NCI-H69 (cell line): Measurements from ENCODE around the gene MAP2K5.

Experiments used
- DNase-seq: peaks from one replicate; lab custom pipeline; 2025; lab: John Stamatoyannopoulos, UW

MAP2K5 gene

GRCh38 chr15:67542420-67543347, at the start of gene MAP2K5:
Gene MAP2K5 (plus strand): TSS chr15:67542703. CDS start chr15:67543336, 633 bp downstream.
- DNase-seq: peak; percentile 85

GRCh38 chr15:67495585-67495984, 46.9 kb upstream of the MAP2K5 start:
- no peak for DNase-seq

- DNase-seq: peak; percentile 59
These were observed 41.2 kb upstream of the MAP2K5 start for GRCh38 chr15:67501177-67501835.

GRCh38 chr15:67501836-67502461, 40.6 kb upstream of the MAP2K5 start:
- peak; percentile 96 for DNase-seq

- no peak for DNase-seq
These were observed 38.4 kb upstream of the MAP2K5 start for GRCh38 chr15:67504056-67504455.

- peak; percentile 28 for DNase-seq
These were observed 37.7 kb upstream of the MAP2K5 start for GRCh38 chr15:67504796-67505195.

GRCh38 chr15:67505675-67506572, 36.6 kb upstream of the MAP2K5 start:
- no peak for DNase-seq

GRCh38 chr15:67506775-67507747, 35.4 kb upstream of the MAP2K5 start:
- no peak for DNase-seq

GRCh38 chr15:67508407-67508806, 34.1 kb upstream of the MAP2K5 start:
- no peak for DNase-seq

GRCh38 chr15:67509918-67510317, 32.6 kb upstream of the MAP2K5 start:
- DNase-seq: no peak

- DNase-seq: no peak
These were observed 31.8 kb upstream of the MAP2K5 start for GRCh38 chr15:67510597-67511190.

GRCh38 chr15:67511606-67512005, 30.9 kb upstream of the MAP2K5 start:
- peak; percentile 27 for DNase-seq

- DNase-seq: peak; percentile 93
These were observed 30.4 kb upstream of the MAP2K5 start for GRCh38 chr15:67512140-67512539.

GRCh38 chr15:67512933-67513714, 29.4 kb upstream of the MAP2K5 start:
- peak; percentile 9 for DNase-seq

GRCh38 chr15:67515090-67515489, 27.4 kb upstream of the MAP2K5 start:
- DNase-seq: no peak

- DNase-seq: no peak
These were observed 26.9 kb upstream of the MAP2K5 start for GRCh38 chr15:67515557-67515956.

- DNase-seq: no peak
These were observed 22.0 kb upstream of the MAP2K5 start for GRCh38 chr15:67520321-67521028.

GRCh38 chr15:67521029-67521782, 21.3 kb upstream of the MAP2K5 start, which contains the start of gene C15orf61:
Gene C15orf61 (plus strand): TSS chr15:67521131. CDS start chr15:67521249, 118 bp downstream.
- peak; percentile 87 for DNase-seq
